Nephron (organoid): ENCODE results near the gene CDK18.

Experiments
- H3K27ac Mint-ChIP-seq, 3 experiments: 2 replicates each; pipeline ENCODE4 v1.8.0; 2020; ENCODE audit warnings: mixed read lengths in 3 of 3, mild to moderate bottlenecking in 2 of 3, moderate library complexity in 1 of 3
- H3K27me3 Mint-ChIP-seq: 2 replicates; pipeline ENCODE4 v1.8.0; 2021; ENCODE audit warnings: low read depth, mild to moderate bottlenecking, moderate library complexity, mixed read lengths
- H3K36me3 Mint-ChIP-seq: 2 replicates; pipeline ENCODE4 v1.8.0; 2020; ENCODE audit warnings: low read depth, mixed read lengths
- H3K4me1 Mint-ChIP-seq: 2 replicates; pipeline ENCODE4 v1.8.0; 2020; ENCODE audit warnings: mixed read lengths
- H3K4me3 Mint-ChIP-seq, 3 experiments: 2 replicates each; pipeline ENCODE4 v1.8.0; 2020; ENCODE audit warnings: mild to moderate bottlenecking in 3 of 3, mixed read lengths in 3 of 3, moderate library complexity in 2 of 3
- H3K9me3 Mint-ChIP-seq: 2 replicates; pipeline ENCODE4 v1.8.0; 2020; ENCODE audit warnings: mixed read lengths
- TF ChIP-seq, protein P1 (sequence below), 3 experiments: fragments of 200-600 bp; sonication (generic); IDR thresholded peaks; one replicate each; pipeline ENCODE4 v1.5.0; 2021; ENCODE audit warnings: antibody characterized with exemption in 3 of 3; ENCODE audit not compliant: unreplicated experiment in 3 of 3

Gene CDK18

DNA sequence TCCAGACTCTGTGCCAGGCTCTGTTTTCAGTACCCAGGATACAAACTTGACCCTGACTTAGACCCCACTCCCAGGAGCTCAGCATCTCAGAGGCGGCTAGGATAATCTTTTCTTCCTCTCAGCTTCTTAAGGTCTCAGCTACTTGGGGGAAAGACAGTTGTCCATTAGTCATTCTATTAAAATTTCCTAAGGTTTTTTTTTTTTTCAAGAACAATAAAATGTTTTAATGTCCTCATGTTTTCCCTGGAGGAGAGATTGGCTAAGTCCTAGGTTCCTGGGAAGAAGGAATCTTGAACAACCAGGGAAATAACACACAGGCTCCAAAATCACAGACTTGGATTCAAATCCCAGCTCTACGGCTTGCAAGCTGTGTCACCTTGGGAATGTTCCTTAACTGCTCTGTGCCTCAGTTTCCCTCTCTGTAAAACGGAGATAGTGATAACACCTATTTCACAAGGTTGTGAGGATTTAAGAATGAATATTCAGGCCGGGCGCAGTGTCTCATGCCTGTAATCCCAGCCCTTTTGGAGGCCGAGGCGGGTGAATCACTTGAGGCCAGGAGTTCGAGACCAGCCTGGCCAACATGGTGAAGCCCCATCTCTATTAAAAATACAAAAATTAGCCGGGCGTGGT is 33.0 kb downstream of the CDK18 start:
- TF ChIP-seq, protein P1, sequence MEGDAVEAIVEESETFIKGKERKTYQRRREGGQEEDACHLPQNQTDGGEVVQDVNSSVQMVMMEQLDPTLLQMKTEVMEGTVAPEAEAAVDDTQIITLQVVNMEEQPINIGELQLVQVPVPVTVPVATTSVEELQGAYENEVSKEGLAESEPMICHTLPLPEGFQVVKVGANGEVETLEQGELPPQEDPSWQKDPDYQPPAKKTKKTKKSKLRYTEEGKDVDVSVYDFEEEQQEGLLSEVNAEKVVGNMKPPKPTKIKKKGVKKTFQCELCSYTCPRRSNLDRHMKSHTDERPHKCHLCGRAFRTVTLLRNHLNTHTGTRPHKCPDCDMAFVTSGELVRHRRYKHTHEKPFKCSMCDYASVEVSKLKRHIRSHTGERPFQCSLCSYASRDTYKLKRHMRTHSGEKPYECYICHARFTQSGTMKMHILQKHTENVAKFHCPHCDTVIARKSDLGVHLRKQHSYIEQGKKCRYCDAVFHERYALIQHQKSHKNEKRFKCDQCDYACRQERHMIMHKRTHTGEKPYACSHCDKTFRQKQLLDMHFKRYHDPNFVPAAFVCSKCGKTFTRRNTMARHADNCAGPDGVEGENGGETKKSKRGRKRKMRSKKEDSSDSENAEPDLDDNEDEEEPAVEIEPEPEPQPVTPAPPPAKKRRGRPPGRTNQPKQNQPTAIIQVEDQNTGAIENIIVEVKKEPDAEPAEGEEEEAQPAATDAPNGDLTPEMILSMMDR (IDR thresholded peaks at IDR 0.05; ENCODE audit: unreplicated experiment in 3 of 3): no peak
- Mint-ChIP-seq H3K27me3 (peaks cover 8% of the 10 kb centered on the region), H3K9me3 (no peaks in the 10 kb centered on the region), H3K4me3 (no peak overlapping the region), H3K4me1 (peaks cover 5% of the 10 kb centered on the region), H3K27ac (no peak overlapping the region), H3K36me3 (no peaks in the 10 kb centered on the region)

DNA sequence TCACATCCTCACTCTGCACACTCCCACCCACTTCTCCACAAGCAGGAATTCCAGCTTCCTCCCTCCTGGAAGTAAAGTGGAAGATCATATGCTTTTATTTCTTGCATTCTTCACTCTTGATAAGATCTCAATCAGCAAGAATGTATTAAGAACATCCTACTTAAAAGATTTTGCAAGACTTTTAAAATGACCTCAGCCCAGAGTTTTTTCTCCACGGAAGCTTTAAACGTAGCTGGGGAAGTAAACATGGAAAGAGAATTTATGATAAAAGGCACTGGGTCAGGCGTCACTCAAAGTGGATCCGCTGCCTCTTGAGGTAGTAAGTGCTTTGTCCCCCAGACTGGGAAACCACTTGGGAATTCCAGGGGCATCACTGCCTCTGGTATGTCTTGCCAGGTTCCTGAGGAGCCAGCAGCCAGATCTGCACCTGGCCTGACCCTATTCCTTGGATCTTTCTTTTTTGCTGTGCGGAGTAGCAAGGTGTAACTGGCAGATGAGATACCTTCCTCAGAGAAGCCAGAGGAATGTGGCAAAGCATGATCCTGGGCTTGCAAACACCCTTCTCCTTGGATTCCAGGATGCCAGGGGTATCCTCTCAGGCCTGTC is 33.9 kb downstream of the CDK18 start:
- H3K36me3 Mint-ChIP-seq: no peaks in the 10 kb centered on the region
- H3K4me1 Mint-ChIP-seq: peaks cover 5% of the 10 kb centered on the region
- TF ChIP-seq, protein P1 (IDR thresholded peaks at IDR 0.05; ENCODE audit: unreplicated experiment in 3 of 3): no peak
- H3K27ac Mint-ChIP-seq: no peak overlapping the region
- no peak overlapping the region for H3K4me3 Mint-ChIP-seq
- H3K27me3 Mint-ChIP-seq: peaks cover 8% of the 10 kb centered on the region
- H3K9me3 Mint-ChIP-seq: no peaks in the 10 kb centered on the region

DNA sequence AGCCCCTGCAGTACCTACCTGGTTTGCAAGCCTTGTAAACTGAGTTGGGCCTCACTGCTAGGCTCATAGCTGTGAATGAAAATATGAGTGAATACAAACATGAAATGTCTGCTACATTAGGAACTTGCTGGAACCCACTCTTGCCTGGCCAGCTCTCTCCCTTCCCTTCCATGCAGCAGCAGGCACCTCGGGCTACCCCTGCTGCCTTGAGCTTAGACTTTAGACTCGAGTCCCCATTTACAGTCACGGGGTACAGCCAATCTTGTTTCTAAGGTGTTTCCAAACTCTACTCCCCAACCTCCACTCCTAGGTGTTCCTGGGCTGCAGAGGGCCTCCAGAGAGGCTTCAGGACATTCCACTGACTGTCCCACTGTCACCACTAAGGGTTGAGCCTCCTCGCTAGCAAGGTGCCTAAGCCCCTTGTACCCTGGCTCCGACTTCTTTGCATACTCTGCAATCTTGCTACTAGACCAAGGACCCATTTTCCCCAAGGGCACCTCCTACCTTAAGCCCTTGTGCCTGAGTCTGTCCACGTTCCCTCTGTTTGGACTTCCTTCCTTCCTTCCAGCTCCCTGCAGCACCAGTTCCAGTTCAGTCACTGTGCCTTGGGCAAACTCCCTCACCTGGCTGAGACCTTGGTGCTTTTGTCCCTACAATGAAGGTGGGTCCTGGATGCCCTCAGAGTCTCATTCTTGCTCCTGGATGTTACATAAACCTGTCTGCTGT is 36.9 kb downstream of the CDK18 start:
- no peak overlapping the region for H3K4me3 Mint-ChIP-seq
- H3K27ac Mint-ChIP-seq: no peak overlapping the region
- H3K36me3 Mint-ChIP-seq: no peaks in the 10 kb centered on the region
- H3K27me3 Mint-ChIP-seq: peaks cover 16% of the 10 kb centered on the region
- TF ChIP-seq, protein P1 (IDR thresholded peaks at IDR 0.05; ENCODE audit: unreplicated experiment in 3 of 3): no peak
- peaks cover 9% of the 10 kb centered on the region for H3K4me1 Mint-ChIP-seq
- no peaks in the 10 kb centered on the region for H3K9me3 Mint-ChIP-seq

- Mint-ChIP-seq H3K27ac (no peak overlapping the region), H3K9me3 (no peaks in the 10 kb centered on the region), H3K4me3 (no peak overlapping the region), H3K27me3 (peaks cover 16% of the 10 kb centered on the region), H3K4me1 (peaks cover 9% of the 10 kb centered on the region), H3K36me3 (no peaks in the 10 kb centered on the region)
- TF ChIP-seq, protein P1 (IDR thresholded peaks at IDR 0.05; ENCODE audit: unreplicated experiment in 3 of 3): no peak
Observed at GRCh38 chr1:205542367-205542766, 37.9 kb downstream of the CDK18 start.

DNA sequence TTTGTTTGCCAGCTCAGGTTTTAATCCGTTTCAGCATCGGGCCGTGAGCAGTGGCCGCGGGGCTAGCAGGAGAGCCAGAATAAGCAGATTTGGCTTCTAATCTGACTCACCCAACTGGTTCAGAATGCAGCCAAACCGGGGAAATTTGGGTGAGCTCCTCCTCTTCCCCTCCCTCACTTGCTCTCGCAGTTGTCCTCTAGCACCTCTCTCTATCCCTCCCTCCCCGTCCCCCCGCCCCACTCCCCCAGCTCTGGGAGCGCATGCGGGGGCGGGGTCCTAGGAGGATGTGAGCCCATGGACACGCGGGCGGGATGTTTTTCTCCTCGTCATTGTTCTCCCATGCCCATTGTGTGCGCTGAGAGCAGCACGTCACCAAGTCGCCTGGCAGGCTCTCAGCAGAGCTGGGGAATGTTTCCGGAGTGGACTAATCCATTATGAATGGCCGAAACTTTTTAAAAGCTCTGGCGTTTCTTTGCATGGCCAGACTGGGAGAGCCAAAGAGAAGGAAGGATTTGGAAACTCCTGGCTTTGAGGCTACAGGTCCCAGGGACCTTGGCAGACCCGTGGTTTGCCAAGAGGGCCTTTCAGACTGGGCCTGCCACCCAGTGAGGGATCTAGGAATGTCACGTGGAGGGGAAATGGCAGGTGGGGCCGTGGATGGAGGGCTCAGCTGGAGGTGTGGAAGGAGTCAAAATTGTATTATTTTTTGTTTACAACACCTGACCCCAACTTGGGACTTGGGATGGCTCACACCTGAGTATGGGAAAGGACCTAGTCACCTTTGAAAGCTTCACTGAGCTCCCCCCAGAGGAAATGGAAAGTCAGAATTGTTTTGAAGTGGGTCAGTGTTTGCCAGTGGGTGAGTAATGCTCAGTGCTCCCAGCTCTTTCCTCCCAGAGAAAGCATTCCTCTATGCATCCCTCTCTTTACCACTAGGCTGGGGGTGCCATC is 39.2 kb downstream of the CDK18 start:
- Mint-ChIP-seq H3K27me3 (peaks cover 25% of the 10 kb centered on the region), H3K9me3 (no peaks in the 10 kb centered on the region), H3K27ac (peak overlapping the region; percentile 74 to 93 (median 79)), H3K4me1 (peaks cover 14% of the 10 kb centered on the region), H3K36me3 (no peaks in the 10 kb centered on the region), H3K4me3 (peak overlapping the region; percentile 80 to 86 (median 81))
- TF ChIP-seq, protein P1 (IDR thresholded peaks at IDR 0.05; ENCODE audit: unreplicated experiment in 3 of 3): no peak
